Smooth muscle cell (in vitro differentiated cells): ENCODE data around the gene CACNA2D3. TPM values are rescaled to one million over a fixed set of nuclear protein-coding genes. Genes with fewer than 3 reads are reported as not detected.

ENCODE experiments used
- DNase-seq: peaks from one replicate; lab custom pipeline; 2025; ENCODE audit not compliant: unreplicated experiment; lab: John Stamatoyannopoulos, UW
- H2AFZ ChIP-seq: fragments of 200-600 bp; sonication (generic); 2 replicates; pipeline ENCODE4 v1.6.0; 2016; ENCODE audit warnings: antibody characterized with exemption, low read depth, mild to moderate bottlenecking
- H3F3A ChIP-seq: fragments of 200-600 bp; sonication (generic); 2 replicates; pipeline ENCODE4 v1.6.0; 2017; ENCODE audit warnings: antibody characterized with exemption, low read depth
- H3K27ac ChIP-seq: fragments of 200-600 bp; sonication (generic); 2 replicates; pipeline ENCODE4 v1.5.1; 2016; ENCODE audit warnings: low read depth, mild to moderate bottlenecking
- H3K27me3 ChIP-seq: fragments of 200-600 bp; sonication (generic); 2 replicates; pipeline ENCODE4 v1.6.1; 2016; ENCODE audit warnings: low read depth, mild to moderate bottlenecking
- H3K36me3 ChIP-seq: fragments of 200-600 bp; sonication (generic); 2 replicates; pipeline ENCODE4 v1.5.1; 2016; ENCODE audit warnings: low read depth
- H3K4me1 ChIP-seq: fragments of 200-600 bp; sonication (generic); 2 replicates; pipeline ENCODE4 v1.5.1; 2016; ENCODE audit warnings: low read depth
- H3K4me2 ChIP-seq: fragments of 200-600 bp; sonication (generic); 2 replicates; pipeline ENCODE4 v1.6.0; 2016; ENCODE audit warnings: mild to moderate bottlenecking
- H3K4me3 ChIP-seq: fragments of 200-600 bp; sonication (generic); 2 replicates; pipeline ENCODE4 v1.5.1; 2016; ENCODE audit warnings: mild to moderate bottlenecking
- H3K79me2 ChIP-seq: fragments of 200-600 bp; sonication (generic); 2 replicates; pipeline ENCODE4 v1.6.0; 2016; ENCODE audit warnings: low read depth, mild to moderate bottlenecking
- H3K9ac ChIP-seq: fragments of 200-600 bp; sonication (generic); 2 replicates; pipeline ENCODE4 v1.6.0; 2016; ENCODE audit warnings: low read depth
- H3K9me3 ChIP-seq: fragments of 200-600 bp; sonication (generic); replicated peaks from 2 replicates; pipeline ENCODE4 v1.5.1; 2016; ENCODE audit warnings: low read depth
- H4K20me1 ChIP-seq: fragments of 200-600 bp; sonication (generic); 2 replicates; pipeline ENCODE4 v1.6.0; 2016; ENCODE audit warnings: low read depth
- WGBS: methylation state at CpG from one replicate; pipeline ENCODE4 v1.1.7; 2016; ENCODE audit warnings: low lambda C conversion rate; 5-methylcytosine and 5-hydroxymethylcytosine counted together
- polyA plus RNA-seq: library from polyadenylated mRNA; unstranded; fragments of >200 nt; fragmentation: Nextera tagmentation; extraction: Ambion mirVana; gene quantifications from 2 replicates; pipeline ENCODE4 v1.2.1, GENCODE V29; 2016
- total RNA-seq: library from RNA; depleted of rRNA; stranded (reverse); fragments of >200 nt; gene quantifications from 2 replicates; pipeline ENCODE4 v1.2.3, GENCODE V29; 2014
- TF ChIP-seq, protein P1 (sequence below): fragments of 200-600 bp; sonication (generic); IDR thresholded peaks from 2 replicates; pipeline ENCODE4 v1.5.1; 2017; ENCODE audit warnings: borderline replicate concordance, mild to moderate bottlenecking, antibody characterized with exemption; ENCODE audit not compliant: insufficient read depth, poor library complexity, severe bottlenecking

Gene CACNA2D3
- total and polyA plus RNA-seq, 2 experiments from 2014 or later, result 0.15 to 0.90 TPM

DNA sequence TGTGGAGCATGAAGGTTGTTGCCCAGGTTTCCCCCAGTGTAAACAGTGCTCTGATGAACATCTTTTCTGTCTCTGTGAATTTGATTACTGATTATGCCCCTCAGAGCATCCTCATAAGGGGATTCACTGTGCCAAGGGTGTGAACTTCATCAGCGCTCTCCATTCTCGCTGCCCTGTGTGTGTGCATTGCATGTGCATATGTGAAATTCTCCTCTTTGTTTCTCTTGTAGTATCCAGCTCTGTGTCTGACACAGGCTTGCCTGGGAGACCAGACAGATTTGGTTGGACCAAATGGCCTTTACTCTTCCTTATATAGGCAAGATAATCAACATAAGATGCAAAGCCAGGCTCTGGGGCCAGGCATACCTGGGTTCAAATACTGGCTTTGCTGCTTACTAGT is 21.9 kb downstream of the CACNA2D3 start:
- Histone ChIP-seq H3K36me3 (no peaks in the 10 kb centered on the region), H3K27ac (no peak overlapping the region), H3K4me1 (no peaks in the 10 kb centered on the region), H3K4me3 (no peak overlapping the region), H3K9me3 (no peaks in the 10 kb centered on the region), H2AFZ (no peak overlapping the region), H3F3A (no peaks in the 10 kb centered on the region), H3K27me3 (peaks cover 47% of the 10 kb centered on the region), H4K20me1 (no peaks in the 10 kb centered on the region), H3K79me2 (no peaks in the 10 kb centered on the region), H3K9ac (no peak overlapping the region), H3K4me2 (no peak overlapping the region)
- 92% methylated on average over 2 of the region's 2 CpGs for WGBS
- DNase-seq, result no peak
- TF ChIP-seq, protein P1, sequence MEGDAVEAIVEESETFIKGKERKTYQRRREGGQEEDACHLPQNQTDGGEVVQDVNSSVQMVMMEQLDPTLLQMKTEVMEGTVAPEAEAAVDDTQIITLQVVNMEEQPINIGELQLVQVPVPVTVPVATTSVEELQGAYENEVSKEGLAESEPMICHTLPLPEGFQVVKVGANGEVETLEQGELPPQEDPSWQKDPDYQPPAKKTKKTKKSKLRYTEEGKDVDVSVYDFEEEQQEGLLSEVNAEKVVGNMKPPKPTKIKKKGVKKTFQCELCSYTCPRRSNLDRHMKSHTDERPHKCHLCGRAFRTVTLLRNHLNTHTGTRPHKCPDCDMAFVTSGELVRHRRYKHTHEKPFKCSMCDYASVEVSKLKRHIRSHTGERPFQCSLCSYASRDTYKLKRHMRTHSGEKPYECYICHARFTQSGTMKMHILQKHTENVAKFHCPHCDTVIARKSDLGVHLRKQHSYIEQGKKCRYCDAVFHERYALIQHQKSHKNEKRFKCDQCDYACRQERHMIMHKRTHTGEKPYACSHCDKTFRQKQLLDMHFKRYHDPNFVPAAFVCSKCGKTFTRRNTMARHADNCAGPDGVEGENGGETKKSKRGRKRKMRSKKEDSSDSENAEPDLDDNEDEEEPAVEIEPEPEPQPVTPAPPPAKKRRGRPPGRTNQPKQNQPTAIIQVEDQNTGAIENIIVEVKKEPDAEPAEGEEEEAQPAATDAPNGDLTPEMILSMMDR, result no peak

DNA sequence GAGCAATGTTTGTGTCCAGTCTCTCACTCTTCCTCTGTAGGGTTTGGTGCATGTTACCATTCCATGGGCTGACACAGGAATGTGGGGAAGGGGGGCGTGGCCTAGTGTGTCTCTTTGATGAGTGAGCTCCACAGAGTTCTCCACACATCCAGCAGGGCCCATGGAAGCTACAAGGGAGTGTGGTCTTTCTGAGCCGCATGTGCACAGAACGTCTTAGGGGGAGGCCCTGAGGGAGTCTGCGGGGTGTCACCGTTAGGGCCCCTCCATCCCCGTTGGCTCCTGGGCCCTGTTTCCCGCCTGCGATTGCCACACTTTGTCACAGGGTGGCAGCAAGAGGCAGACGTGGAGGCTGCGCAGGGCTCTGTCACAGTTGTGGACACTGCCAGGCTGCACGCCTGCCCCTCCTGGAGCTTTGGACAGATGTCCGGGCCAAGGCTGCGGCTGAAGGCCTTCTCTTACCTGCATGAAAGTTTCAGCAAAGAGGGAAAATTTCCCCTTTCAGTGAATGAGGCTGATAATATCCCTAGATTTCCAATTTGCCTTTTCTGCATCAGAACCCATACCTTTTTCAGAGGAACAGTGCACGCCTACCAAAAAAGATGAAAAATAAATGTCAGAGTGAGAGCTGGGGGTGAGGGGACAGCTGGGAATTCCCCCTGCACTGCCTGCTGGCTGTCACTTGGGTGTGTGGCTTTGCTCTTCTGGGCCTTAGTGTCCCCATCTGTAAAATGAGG is 24.3 kb downstream of the CACNA2D3 start:
- 29% methylated on average over 14 of the region's 14 CpGs for WGBS
- DNase-seq, result no peak
- no peak overlapping the region for H3K4me2 ChIP-seq

DNA sequence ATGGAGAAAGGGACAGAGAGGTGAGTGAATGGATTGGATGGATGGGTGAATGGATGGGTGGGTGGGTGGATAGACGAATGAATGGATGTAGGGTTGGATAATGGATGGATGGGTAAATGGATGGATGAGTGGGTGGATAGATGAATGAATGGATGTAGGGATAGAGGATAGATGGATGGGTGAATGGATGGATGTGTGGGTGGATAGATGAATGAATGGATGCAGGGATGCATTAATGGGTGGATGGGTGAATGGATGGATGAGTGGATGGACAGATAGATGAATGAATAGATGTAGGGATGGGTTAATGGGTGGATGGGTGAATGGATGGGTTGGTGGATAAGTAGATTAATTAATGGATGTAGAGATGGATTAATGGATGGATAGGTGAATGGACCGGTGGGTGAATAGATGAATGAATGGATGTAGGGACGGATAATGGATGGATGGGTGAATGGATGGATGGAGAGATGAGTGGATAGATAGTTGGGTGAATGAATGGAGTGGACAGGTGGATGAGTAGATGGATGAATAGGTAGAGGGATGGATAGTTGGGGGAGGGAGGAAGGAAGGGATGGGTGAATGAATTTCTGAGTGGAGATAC is 28.6 kb downstream of the CACNA2D3 start:
- no peak for DNase-seq
- Histone ChIP-seq H3K9me3 (no peaks in the 10 kb centered on the region), H2AFZ (no peak overlapping the region), H3K4me1 (no peaks in the 10 kb centered on the region), H3K4me3 (no peak overlapping the region), H4K20me1 (no peaks in the 10 kb centered on the region), H3K36me3 (no peaks in the 10 kb centered on the region), H3K4me2 (no peak overlapping the region), H3K9ac (no peak overlapping the region), H3K27me3 (no peaks in the 10 kb centered on the region), H3K27ac (no peak overlapping the region), H3F3A (no peaks in the 10 kb centered on the region), H3K79me2 (no peaks in the 10 kb centered on the region)
- 96% methylated on average over 3 of the region's 3 CpGs for WGBS
- TF ChIP-seq, protein P1, result no peak

More for the DNA sequence above, 24.3 kb downstream of the CACNA2D3 start:
- no peaks in the 10 kb centered on the region for H3K36me3 ChIP-seq
- TF ChIP-seq, protein P1, result peak; percentile 50
- no peaks in the 10 kb centered on the region for H3K9me3 ChIP-seq
- H3K4me3 ChIP-seq, result no peak overlapping the region
- no peaks in the 10 kb centered on the region for H3K79me2 ChIP-seq
- no peak overlapping the region for H3K9ac ChIP-seq
- no peaks in the 10 kb centered on the region for H4K20me1 ChIP-seq
- no peak overlapping the region for H3K27ac ChIP-seq
- H3K27me3 ChIP-seq, result peaks cover 33% of the 10 kb centered on the region
- H2AFZ ChIP-seq, result no peak overlapping the region
- no peaks in the 10 kb centered on the region for H3F3A ChIP-seq
- H3K4me1 ChIP-seq, result no peaks in the 10 kb centered on the region
